ENCODE data around the gene AAMDC. TPM values are rescaled to one million over a fixed set of nuclear protein-coding genes. Genes with fewer than 3 reads are reported as not detected.

AAMDC gene
- total RNA-seq, 1 experiment from 2014 or later = 11.7 TPM

DNA sequence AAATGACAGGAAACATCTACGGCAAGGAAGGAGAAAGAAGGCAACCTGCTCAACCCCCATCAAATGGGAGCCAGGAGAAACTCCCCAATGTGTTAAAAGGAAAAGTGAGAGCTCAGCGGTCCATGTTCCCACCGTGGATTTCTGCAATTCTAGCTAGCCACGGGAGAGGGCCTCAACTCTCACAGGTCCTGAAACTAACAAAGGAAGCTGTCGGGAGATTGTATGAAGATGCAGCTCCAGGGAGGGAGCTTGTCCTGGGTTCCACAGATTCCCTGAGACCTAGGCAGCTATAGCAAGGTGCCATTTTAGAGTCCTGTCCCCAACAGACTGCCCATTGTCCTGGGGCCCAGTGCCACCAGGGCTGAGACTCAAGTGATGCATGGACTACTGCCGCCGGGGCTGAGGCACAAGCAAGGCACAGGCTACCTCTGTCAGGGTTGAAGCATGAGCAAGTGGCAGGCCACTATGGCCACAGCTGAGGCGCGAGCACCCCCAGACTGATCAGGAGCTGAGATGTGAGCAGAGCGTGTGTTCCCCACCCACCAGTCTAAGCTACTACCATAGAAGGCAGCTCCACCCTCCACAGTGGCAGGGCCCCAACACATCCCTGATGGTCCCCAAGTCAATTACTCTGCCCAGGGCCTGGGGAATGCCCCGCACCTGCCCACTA, 31.7 kb upstream of the AAMDC start:
- TF ChIP-seq, protein P1, sequence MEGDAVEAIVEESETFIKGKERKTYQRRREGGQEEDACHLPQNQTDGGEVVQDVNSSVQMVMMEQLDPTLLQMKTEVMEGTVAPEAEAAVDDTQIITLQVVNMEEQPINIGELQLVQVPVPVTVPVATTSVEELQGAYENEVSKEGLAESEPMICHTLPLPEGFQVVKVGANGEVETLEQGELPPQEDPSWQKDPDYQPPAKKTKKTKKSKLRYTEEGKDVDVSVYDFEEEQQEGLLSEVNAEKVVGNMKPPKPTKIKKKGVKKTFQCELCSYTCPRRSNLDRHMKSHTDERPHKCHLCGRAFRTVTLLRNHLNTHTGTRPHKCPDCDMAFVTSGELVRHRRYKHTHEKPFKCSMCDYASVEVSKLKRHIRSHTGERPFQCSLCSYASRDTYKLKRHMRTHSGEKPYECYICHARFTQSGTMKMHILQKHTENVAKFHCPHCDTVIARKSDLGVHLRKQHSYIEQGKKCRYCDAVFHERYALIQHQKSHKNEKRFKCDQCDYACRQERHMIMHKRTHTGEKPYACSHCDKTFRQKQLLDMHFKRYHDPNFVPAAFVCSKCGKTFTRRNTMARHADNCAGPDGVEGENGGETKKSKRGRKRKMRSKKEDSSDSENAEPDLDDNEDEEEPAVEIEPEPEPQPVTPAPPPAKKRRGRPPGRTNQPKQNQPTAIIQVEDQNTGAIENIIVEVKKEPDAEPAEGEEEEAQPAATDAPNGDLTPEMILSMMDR (IDR thresholded peaks at IDR 0.05; ENCODE audit: unreplicated experiment) = no peak
- Mint-ChIP-seq H3K27me3 (ENCODE audit: unreplicated experiment) (no peaks in the 10 kb centered on the region), H3K27ac (ENCODE audit: unreplicated experiment) (no peak overlapping the region), H3K36me3 (ENCODE audit: insufficient read depth, unreplicated experiment) (peaks cover 5% of the 10 kb centered on the region), H3K9me3 (ENCODE audit: low read depth, unreplicated experiment) (peaks cover 2% of the 10 kb centered on the region), H3K4me1 (ENCODE audit: low read depth, unreplicated experiment) (peaks cover 9% of the 10 kb centered on the region), H3K4me3 (ENCODE audit: low read depth, unreplicated experiment) (no peak overlapping the region)
- intact Hi-C loops (cut with micrococcal nuclease; ENCODE audit: unreplicated experiment) = no loop called here
- BruUV-seq (replicated peaks) = no TSS peak
- DNase-seq = no peak
- CTCF ChIA-PET = interaction anchor here (1.2 kb wide), 1 partner anchor 27 kb away, joined by 4 read pairs; no protein-coding TSS in a partner anchor

DNA sequence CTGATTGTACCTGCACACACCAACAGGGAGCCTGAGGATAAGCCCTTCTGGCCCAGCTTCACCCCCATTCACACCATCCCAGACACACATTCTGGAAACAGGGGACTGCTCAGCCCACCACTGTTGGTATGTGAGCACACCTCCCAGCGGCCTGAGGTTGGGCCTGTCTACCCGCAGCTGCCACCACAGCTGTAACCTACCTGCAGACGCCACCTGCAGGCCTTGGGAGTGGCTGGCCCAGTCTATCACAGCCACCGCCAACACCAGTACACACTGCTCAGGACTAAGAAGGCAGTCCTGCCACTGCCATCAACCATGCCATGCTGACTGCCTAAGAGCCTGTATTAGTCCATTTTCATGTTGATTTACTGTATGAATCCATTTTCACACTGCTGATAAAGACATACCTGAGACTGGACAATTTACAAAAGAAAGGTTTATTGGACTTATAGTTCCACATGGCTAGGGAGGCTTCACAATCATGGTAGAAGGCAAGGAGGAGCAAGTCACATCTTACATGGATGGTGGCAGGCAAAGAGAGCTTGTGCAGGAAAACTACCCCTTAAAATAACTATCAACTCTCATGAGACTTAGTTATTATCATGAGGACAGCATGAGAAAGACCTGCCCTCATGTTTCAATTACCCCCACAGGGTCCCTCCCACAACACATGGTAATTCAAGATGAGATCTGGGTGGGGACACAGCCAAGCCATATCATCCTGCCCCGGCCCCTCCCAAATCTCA, 31.0 kb upstream of the AAMDC start:
- intact Hi-C loops (cut with micrococcal nuclease; ENCODE audit: unreplicated experiment) = no loop called here
- H3K4me3 Mint-ChIP-seq (ENCODE audit: low read depth, unreplicated experiment) = no peak overlapping the region
- CTCF ChIA-PET = no interaction called here
- DNase-seq = no peak
- H3K27me3 Mint-ChIP-seq (ENCODE audit: unreplicated experiment) = no peaks in the 10 kb centered on the region
- H3K4me1 Mint-ChIP-seq (ENCODE audit: low read depth, unreplicated experiment) = peaks cover 9% of the 10 kb centered on the region
- H3K9me3 Mint-ChIP-seq (ENCODE audit: low read depth, unreplicated experiment) = peaks cover 2% of the 10 kb centered on the region
- H3K36me3 Mint-ChIP-seq (ENCODE audit: insufficient read depth, unreplicated experiment) = peaks cover 5% of the 10 kb centered on the region
- TF ChIP-seq, protein P1 (IDR thresholded peaks at IDR 0.05; ENCODE audit: unreplicated experiment) = no peak
- no TSS peak for BruUV-seq (replicated peaks)
- H3K27ac Mint-ChIP-seq (ENCODE audit: unreplicated experiment) = no peak overlapping the region

DNA sequence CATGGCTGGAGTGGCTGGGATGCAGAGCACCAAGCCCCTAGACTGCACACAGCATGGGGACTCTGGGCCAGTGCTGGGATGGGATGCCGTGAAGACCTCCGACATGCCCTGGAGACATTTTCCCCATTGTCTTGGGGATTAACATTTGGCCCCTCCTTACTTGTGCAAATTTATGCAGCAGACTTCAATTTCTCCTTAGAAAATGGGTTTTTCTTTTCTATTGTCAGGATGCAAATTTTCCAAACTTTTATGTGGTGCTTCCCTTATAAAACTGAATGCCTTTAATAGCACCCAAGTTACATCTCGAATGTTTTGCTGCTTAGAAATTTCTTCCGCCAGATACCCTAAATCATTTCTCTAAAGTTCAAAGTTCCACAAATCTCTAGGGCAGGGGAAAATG, 29.6 kb upstream of the AAMDC start:
- CTCF ChIA-PET = no interaction called here
- TF ChIP-seq, protein P1 (IDR thresholded peaks at IDR 0.05; ENCODE audit: unreplicated experiment) = no peak
- Mint-ChIP-seq H3K9me3 (ENCODE audit: low read depth, unreplicated experiment) (peaks cover 2% of the 10 kb centered on the region), H3K27ac (ENCODE audit: unreplicated experiment) (no peak overlapping the region), H3K4me3 (ENCODE audit: low read depth, unreplicated experiment) (no peak overlapping the region), H3K27me3 (ENCODE audit: unreplicated experiment) (no peaks in the 10 kb centered on the region), H3K36me3 (ENCODE audit: insufficient read depth, unreplicated experiment) (peaks cover 5% of the 10 kb centered on the region), H3K4me1 (ENCODE audit: low read depth, unreplicated experiment) (peaks cover 9% of the 10 kb centered on the region)
- intact Hi-C loops (cut with micrococcal nuclease; ENCODE audit: unreplicated experiment) = no loop called here
- DNase-seq = no peak
- BruUV-seq (replicated peaks) = no TSS peak

DNA sequence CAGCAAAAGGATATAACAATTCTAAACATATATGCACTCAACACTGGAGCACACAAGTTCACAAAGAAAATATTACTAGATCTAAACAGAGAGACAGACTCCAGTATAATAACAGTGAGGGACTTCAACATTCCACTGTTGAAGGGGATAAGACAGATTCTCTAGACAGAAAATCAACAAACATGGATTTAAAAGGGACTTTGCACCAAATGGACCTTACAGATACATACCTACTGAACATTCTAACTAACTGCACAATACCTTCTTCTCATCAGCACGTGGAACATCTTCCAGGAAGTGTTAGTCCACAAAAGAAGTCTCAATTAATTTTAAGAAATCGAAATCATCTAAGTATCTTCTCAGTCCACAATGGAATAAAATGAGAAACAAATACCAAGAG, 27.0 kb upstream of the AAMDC start:
- intact Hi-C loops (cut with micrococcal nuclease; ENCODE audit: unreplicated experiment) = no loop called here
- BruUV-seq (replicated peaks) = no TSS peak
- Mint-ChIP-seq H3K4me1 (ENCODE audit: low read depth, unreplicated experiment) (no peaks in the 10 kb centered on the region), H3K27ac (ENCODE audit: unreplicated experiment) (no peak overlapping the region), H3K4me3 (ENCODE audit: low read depth, unreplicated experiment) (no peak overlapping the region), H3K9me3 (ENCODE audit: low read depth, unreplicated experiment) (peaks cover 2% of the 10 kb centered on the region), H3K36me3 (ENCODE audit: insufficient read depth, unreplicated experiment) (peaks cover 5% of the 10 kb centered on the region), H3K27me3 (ENCODE audit: unreplicated experiment) (no peaks in the 10 kb centered on the region)
- CTCF ChIA-PET = no interaction called here
- TF ChIP-seq, protein P1 (IDR thresholded peaks at IDR 0.05; ENCODE audit: unreplicated experiment) = no peak
- DNase-seq = no peak
